Measurements from ENCODE around the gene MIA2. TPM values are rescaled to one million over a fixed set of nuclear protein-coding genes. Genes with fewer than 3 reads are reported as not detected.

The MIA2 gene
- total and polyA plus RNA-seq, 2 experiments from 2014 or later, result 9.5 to 10.9 TPM

DNA sequence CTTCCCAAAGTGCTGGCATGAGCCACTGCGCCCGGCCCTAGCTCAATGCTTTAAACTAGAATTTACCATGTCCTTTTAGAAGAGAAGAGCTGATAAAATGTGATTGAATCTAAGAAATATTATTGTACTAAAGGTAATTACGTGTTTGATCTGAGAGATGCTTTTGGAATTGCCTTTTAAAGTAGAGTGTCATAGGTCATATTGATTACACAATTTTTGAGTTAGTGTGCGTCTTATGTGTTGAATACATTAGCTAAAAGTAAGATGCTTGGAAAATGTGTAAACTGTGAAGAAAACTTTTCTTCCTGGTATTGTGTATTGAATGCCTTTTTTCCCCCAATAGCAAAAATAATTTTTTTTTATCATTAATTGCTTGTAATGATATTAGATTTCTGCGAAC, 41.7 kb downstream of the MIA2 start (continued):
- TF ChIP-seq, protein P1, sequence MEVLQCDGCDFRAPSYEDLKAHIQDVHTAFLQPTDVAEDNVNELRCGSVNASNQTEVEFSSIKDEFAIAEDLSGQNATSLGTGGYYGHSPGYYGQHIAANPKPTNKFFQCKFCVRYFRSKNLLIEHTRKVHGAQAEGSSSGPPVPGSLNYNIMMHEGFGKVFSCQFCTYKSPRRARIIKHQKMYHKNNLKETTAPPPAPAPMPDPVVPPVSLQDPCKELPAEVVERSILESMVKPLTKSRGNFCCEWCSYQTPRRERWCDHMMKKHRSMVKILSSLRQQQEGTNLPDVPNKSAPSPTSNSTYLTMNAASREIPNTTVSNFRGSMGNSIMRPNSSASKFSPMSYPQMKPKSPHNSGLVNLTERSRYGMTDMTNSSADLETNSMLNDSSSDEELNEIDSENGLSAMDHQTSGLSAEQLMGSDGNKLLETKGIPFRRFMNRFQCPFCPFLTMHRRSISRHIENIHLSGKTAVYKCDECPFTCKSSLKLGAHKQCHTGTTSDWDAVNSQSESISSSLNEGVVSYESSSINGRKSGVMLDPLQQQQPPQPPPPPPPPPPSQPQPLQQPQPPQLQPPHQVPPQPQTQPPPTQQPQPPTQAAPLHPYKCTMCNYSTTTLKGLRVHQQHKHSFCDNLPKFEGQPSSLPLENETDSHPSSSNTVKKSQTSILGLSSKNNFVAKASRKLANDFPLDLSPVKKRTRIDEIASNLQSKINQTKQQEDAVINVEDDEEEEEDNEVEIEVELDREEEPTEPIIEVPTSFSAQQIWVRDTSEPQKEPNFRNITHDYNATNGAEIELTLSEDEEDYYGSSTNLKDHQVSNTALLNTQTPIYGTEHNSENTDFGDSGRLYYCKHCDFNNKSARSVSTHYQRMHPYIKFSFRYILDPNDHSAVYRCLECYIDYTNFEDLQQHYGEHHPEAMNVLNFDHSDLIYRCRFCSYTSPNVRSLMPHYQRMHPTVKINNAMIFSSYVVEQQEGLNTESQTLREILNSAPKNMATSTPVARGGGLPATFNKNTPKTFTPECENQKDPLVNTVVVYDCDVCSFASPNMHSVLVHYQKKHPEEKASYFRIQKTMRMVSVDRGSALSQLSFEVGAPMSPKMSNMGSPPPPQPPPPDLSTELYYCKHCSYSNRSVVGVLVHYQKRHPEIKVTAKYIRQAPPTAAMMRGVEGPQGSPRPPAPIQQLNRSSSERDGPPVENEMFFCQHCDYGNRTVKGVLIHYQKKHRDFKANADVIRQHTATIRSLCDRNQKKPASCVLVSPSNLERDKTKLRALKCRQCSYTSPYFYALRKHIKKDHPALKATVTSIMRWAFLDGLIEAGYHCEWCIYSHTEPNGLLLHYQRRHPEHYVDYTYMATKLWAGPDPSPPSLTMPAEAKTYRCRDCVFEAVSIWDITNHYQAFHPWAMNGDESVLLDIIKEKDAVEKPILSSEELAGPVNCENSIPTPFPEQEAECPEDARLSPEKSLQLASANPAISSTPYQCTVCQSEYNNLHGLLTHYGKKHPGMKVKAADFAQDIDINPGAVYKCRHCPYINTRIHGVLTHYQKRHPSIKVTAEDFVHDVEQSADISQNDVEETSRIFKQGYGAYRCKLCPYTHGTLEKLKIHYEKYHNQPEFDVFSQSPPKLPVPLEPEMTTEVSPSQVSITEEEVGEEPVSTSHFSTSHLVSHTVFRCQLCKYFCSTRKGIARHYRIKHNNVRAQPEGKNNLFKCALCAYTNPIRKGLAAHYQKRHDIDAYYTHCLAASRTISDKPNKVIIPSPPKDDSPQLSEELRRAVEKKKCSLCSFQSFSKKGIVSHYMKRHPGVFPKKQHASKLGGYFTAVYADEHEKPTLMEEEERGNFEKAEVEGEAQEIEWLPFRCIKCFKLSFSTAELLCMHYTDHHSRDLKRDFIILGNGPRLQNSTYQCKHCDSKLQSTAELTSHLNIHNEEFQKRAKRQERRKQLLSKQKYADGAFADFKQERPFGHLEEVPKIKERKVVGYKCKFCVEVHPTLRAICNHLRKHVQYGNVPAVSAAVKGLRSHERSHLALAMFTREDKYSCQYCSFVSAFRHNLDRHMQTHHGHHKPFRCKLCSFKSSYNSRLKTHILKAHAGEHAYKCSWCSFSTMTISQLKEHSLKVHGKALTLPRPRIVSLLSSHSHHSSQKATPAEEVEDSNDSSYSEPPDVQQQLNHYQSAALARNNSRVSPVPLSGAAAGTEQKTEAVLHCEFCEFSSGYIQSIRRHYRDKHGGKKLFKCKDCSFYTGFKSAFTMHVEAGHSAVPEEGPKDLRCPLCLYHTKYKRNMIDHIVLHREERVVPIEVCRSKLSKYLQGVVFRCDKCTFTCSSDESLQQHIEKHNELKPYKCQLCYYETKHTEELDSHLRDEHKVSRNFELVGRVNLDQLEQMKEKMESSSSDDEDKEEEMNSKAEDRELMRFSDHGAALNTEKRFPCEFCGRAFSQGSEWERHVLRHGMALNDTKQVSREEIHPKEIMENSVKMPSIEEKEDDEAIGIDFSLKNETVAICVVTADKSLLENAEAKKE (CRISPR knock-in tag; IDR thresholded peaks at IDR 0.05), result no peak
- no peak for TF ChIP-seq CREB1 (CRISPR knock-in tag; IDR thresholded peaks at IDR 0.05; ENCODE audit: low read depth)
- no peak for TF ChIP-seq EZH2phosphoT487 (IDR thresholded peaks at IDR 0.05; ENCODE audit: unreplicated experiment)

DNA sequence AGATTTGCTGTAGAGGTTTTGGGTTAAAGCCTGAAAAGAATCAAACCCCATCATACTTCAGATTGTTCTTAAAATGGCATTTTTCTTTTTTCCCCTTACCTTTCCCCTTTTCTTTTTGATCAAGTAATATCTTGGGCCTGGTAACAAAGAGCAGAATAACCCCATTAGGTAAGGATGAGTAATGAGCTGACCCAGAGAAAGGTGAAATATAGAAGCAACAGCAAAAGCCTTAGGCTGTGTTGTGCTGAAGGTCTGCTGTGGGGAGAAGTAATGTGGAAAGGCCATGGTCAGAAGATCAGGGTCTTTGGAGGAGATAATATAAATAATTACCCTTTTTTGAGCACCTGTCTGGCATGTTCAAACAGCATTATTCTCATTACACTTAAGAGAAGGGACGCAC, 42.3 kb downstream of the MIA2 start:
- Histone ChIP-seq H3K36me3 (ENCODE audit: insufficient read depth) (no peaks in the 10 kb centered on the region), H3K4me3 (no peak overlapping the region), H3K4me2 (no peak overlapping the region), H3K27me3 (ENCODE audit: insufficient read depth) (no peaks in the 10 kb centered on the region), H3F3A (replicated peaks; ENCODE audit: low read depth) (no peaks in the 10 kb centered on the region), H3K4me1 (ENCODE audit: insufficient read depth) (peaks cover 8% of the 10 kb centered on the region; the same call in 1 of the 2 replicates), H3K27ac (ENCODE audit: low read depth) (no peak overlapping the region), H2AFZ (no peak overlapping the region), H4K20me1 (replicated peaks; ENCODE audit: insufficient read depth) (0 out of 2 replicates have a peak, but pooled peaks cover 3% of the 10 kb centered on the region), H3K79me2 (replicated peaks; ENCODE audit: insufficient read depth) (peaks cover 63% of the 10 kb centered on the region), H3K9me2 (ENCODE audit: insufficient read depth) (no peaks in the 10 kb centered on the region)
- H3K27ac Mint-ChIP-seq, result no peak overlapping the region
- H3K9me3 Mint-ChIP-seq, result peaks cover 25% of the 10 kb centered on the region
- H3K4me1 Mint-ChIP-seq, result peaks cover 5% of the 10 kb centered on the region; the same call in 2 of the 3 replicates
- no peaks in the 10 kb centered on the region for H3K27me3 Mint-ChIP-seq (ENCODE audit: insufficient read depth, low read depth, poor library complexity)
- DNase-seq (ENCODE audit: low spot score) (no peak), ATAC-seq (no peak)
- peaks cover 40% of the 10 kb centered on the region for H3K36me3 Mint-ChIP-seq (ENCODE audit: low read depth)
- no peak overlapping the region for H3K4me3 Mint-ChIP-seq
- TF ChIP-seq POLR2AphosphoS5 (IDR thresholded peaks at IDR 0.05; ENCODE audit: low read depth) (no peak), JUNB (IDR thresholded peaks at IDR 0.05; ENCODE audit: unreplicated experiment) (no peak), CREB1 (CRISPR knock-in tag; IDR thresholded peaks at IDR 0.05; ENCODE audit: low read depth) (no peak), EZH2phosphoT487 (IDR thresholded peaks at IDR 0.05; ENCODE audit: unreplicated experiment) (no peak)
- TF ChIP-seq, protein P1 (CRISPR knock-in tag; IDR thresholded peaks at IDR 0.05), result no peak
- TF ChIP-seq, protein P2, sequence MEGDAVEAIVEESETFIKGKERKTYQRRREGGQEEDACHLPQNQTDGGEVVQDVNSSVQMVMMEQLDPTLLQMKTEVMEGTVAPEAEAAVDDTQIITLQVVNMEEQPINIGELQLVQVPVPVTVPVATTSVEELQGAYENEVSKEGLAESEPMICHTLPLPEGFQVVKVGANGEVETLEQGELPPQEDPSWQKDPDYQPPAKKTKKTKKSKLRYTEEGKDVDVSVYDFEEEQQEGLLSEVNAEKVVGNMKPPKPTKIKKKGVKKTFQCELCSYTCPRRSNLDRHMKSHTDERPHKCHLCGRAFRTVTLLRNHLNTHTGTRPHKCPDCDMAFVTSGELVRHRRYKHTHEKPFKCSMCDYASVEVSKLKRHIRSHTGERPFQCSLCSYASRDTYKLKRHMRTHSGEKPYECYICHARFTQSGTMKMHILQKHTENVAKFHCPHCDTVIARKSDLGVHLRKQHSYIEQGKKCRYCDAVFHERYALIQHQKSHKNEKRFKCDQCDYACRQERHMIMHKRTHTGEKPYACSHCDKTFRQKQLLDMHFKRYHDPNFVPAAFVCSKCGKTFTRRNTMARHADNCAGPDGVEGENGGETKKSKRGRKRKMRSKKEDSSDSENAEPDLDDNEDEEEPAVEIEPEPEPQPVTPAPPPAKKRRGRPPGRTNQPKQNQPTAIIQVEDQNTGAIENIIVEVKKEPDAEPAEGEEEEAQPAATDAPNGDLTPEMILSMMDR (conservative IDR thresholded peaks at IDR 0.05; ENCODE audit: low read depth in 2 of 2), result no peak
